A549 treated with RU486 at 1 μM for 4 hours (cell line): ENCODE results near the gene LTO1. TPM values are rescaled to one million over a fixed set of nuclear protein-coding genes. Genes with fewer than 3 reads are reported as not detected.

Experiments
- total RNA-seq: library from RNA; stranded (reverse); fragments of 200-300 nt; extraction: Qiagen RNA extraction; gene quantifications from 5 replicates; pipeline ENCODE4 v1.2.3, GENCODE V29; 2022; ENCODE audit warnings: low read depth

LTO1 gene
- total RNA-seq: 28.1 to 32.9 TPM (median 31.7 TPM) in 5 replicates

GRCh38 chr11:69674886-69675714, at the start of gene LTO1:
Gene LTO1 (minus strand): TSS chr11:69675353. CDS start chr11:69675239, 114 bp downstream.

GRCh38 chr11:69703768-69704507, 28.8 kb upstream of the LTO1 start, which contains the start of gene FGF19:
Gene FGF19 (minus strand): TSS chr11:69704022. CDS start chr11:69703876, 146 bp downstream.

GRCh38 chr11:69640995-69641581, 34.1 kb downstream of the LTO1 start, which contains the start of gene CCND1:
Gene CCND1 (plus strand): TSS chr11:69641156. CDS start chr11:69641314, 158 bp downstream.

Other genes with a start within 250 kb of the LTO1 start
- not detected in 5 replicates for gene LINC01488, start 193.7 kb downstream of the LTO1 start, total RNA-seq
- gene CCND1, start 34.2 kb downstream of the LTO1 start, total RNA-seq: 169 to 243 TPM (median 189 TPM) in 5 replicates
- 0.09 to 0.12 TPM in 2 of 5 replicates, not detected in the others for gene FGF19, start 28.7 kb upstream of the LTO1 start, total RNA-seq
- not detected in 5 replicates for gene FGF4, start 100.0 kb upstream of the LTO1 start, total RNA-seq
- not detected in 5 replicates for gene FGF3, start 144.1 kb upstream of the LTO1 start, total RNA-seq